Measurements from ENCODE around the gene MTFMT.

- TF ChIP-seq EZH2 (IDR thresholded peaks at IDR 0.05): no peak
- TF ChIP-seq FOXP2 (optimal IDR thresholded peaks at IDR 0.05; ENCODE audit: control extremely low read depth, extremely low read length, insufficient read depth): no peak
Measured at GRCh38 chr15:65060641-65061397, 31.4 kb upstream of the MTFMT start.

Measured in SK-N-MC (cell line).